HepG2 (cell line): ENCODE data around the gene DHX30. TPM values are rescaled to one million over a fixed set of nuclear protein-coding genes. Genes with fewer than 3 reads are reported as not detected.

Source experiments
- BCL3 ChIP-seq: sonication (generic); formaldehyde crosslinking; IDR thresholded peaks from 2 replicates; pipeline ENCODE4 v1.5.1; 2020; ENCODE audit warnings: mild to moderate bottlenecking, missing genetic modification reagents, moderate library complexity
- CHD4 ChIP-seq: fragments of 200-600 bp; sonication (generic); IDR thresholded peaks from 2 replicates; pipeline ENCODE4 v1.7.0; 2017; ENCODE audit warnings: mild to moderate bottlenecking, low read length, borderline replicate concordance
- DNMT3B ChIP-seq: conservative IDR thresholded peaks from 2 replicates; pipeline ENCODE4 v1.6.1; 2016; ENCODE audit warnings: missing biosample characterization, control low read depth
- FOXJ3 ChIP-seq: sonication (generic); formaldehyde crosslinking; IDR thresholded peaks from 2 replicates; pipeline ENCODE4 v1.4.0; 2020; ENCODE audit warnings: missing genetic modification reagents, mild to moderate bottlenecking, borderline replicate concordance
- FOXO1 ChIP-seq: sonication (generic); formaldehyde crosslinking; IDR thresholded peaks from 2 replicates; pipeline ENCODE4 v1.4.0; 2020; ENCODE audit warnings: missing genetic modification reagents
- HDAC2 ChIP-seq: sonication (generic); formaldehyde crosslinking; IDR thresholded peaks from 2 replicates; pipeline ENCODE4 v1.4.0; 2020; ENCODE audit warnings: missing genetic modification reagents
- HIVEP1 ChIP-seq: sonication (generic); formaldehyde crosslinking; IDR thresholded peaks from 2 replicates; pipeline ENCODE4 v1.4.0; 2020; ENCODE audit warnings: mild to moderate bottlenecking, missing genetic modification reagents
- MAFG ChIP-seq: sonication (generic); formaldehyde crosslinking; IDR thresholded peaks from 2 replicates; pipeline ENCODE4 v1.5.1; 2020; ENCODE audit warnings: mild to moderate bottlenecking, missing genetic modification reagents
- MAX ChIP-seq: IDR thresholded peaks from 2 replicates; pipeline ENCODE4 v1.6.1; 2012; ENCODE audit warnings: inconsistent platforms
- NR1H2 ChIP-seq: sonication (generic); formaldehyde crosslinking; IDR thresholded peaks from 2 replicates; pipeline ENCODE4 v1.8.1; 2022; ENCODE audit warnings: low read depth, missing genetic modification reagents, borderline replicate concordance
- NR2F1 ChIP-seq, 2 experiments: fragments of 450-650 bp in 1 of 2; formaldehyde crosslinking in 1 of 2; IDR thresholded peaks; 2 replicates each; pipeline versions ENCODE4 v1.5.0 to v1.6.1; 2016 to 2020; ENCODE audit warnings: mild to moderate bottlenecking in 1 of 2, missing compliant biosample characterization in 1 of 2, missing genetic modification reagents in 1 of 2, moderate library complexity in 1 of 2
- PCBP2 ChIP-seq: fragments of 200-400 bp; formaldehyde crosslinking; optimal IDR thresholded peaks from 2 replicates; pipeline ENCODE3; 2018; ENCODE audit warnings: low read length, low read depth; ENCODE audit not compliant: poor library complexity, severe bottlenecking
- SAFB2 ChIP-seq: sonication (generic); formaldehyde crosslinking; IDR thresholded peaks from 2 replicates; pipeline ENCODE4 v1.5.1; 2020; ENCODE audit warnings: missing genetic modification reagents, low read depth, mild to moderate bottlenecking, borderline replicate concordance
- TAF1 ChIP-seq: sonication (generic); formaldehyde crosslinking; IDR thresholded peaks from 2 replicates; pipeline ENCODE4 v1.4.0; 2020; ENCODE audit warnings: missing genetic modification reagents
- ZFP36L2 ChIP-seq: sonication (generic); formaldehyde crosslinking; IDR thresholded peaks from 2 replicates; pipeline ENCODE4 v1.4.0; 2020; ENCODE audit warnings: missing genetic modification reagents
- ZNF124 ChIP-seq: sonication (generic); formaldehyde crosslinking; IDR thresholded peaks from 2 replicates; pipeline ENCODE4 v1.4.0; 2020; ENCODE audit warnings: missing genetic modification reagents
- ZNF235 ChIP-seq: sonication (generic); formaldehyde crosslinking; IDR thresholded peaks from 2 replicates; pipeline ENCODE4 v1.8.1; 2023; ENCODE audit warnings: mild to moderate bottlenecking, missing genetic modification reagents, borderline replicate concordance
- ZNF335 ChIP-seq: sonication (generic); formaldehyde crosslinking; IDR thresholded peaks from 2 replicates; pipeline ENCODE4 v1.4.0; 2020; ENCODE audit warnings: missing genetic modification reagents
- ZNF44 ChIP-seq: sonication (generic); formaldehyde crosslinking; IDR thresholded peaks from 2 replicates; pipeline ENCODE4 v1.5.1; 2020; ENCODE audit warnings: mild to moderate bottlenecking, missing genetic modification reagents
- ZNF451 ChIP-seq: sonication (generic); formaldehyde crosslinking; IDR thresholded peaks from 2 replicates; pipeline ENCODE4 v1.5.0; 2020; ENCODE audit warnings: mild to moderate bottlenecking, missing genetic modification reagents
- ZNF530 ChIP-seq: sonication (generic); formaldehyde crosslinking; IDR thresholded peaks from 2 replicates; pipeline ENCODE4 v1.5.0; 2020; ENCODE audit warnings: low read depth, mild to moderate bottlenecking, missing genetic modification reagents
- ZNF644 ChIP-seq: IDR thresholded peaks from 2 replicates; pipeline ENCODE4 v1.6.1; 2016; ENCODE audit warnings: low read depth
- ZNF703 ChIP-seq: sonication (generic); formaldehyde crosslinking; IDR thresholded peaks from 2 replicates; pipeline ENCODE4 v1.5.1; 2020; ENCODE audit warnings: missing genetic modification reagents, mild to moderate bottlenecking, moderate library complexity, borderline replicate concordance
- ZNF775 ChIP-seq: sonication (generic); formaldehyde crosslinking; IDR thresholded peaks from 2 replicates; pipeline ENCODE4 v1.4.0; 2020; ENCODE audit warnings: missing genetic modification reagents, mild to moderate bottlenecking, moderate library complexity, borderline replicate concordance
- ZSCAN29 ChIP-seq: sonication (generic); formaldehyde crosslinking; conservative IDR thresholded peaks from 2 replicates; pipeline ENCODE4 v1.4.0; 2020; ENCODE audit warnings: mild to moderate bottlenecking, missing genetic modification reagents
- polyA plus RNA-seq, 8 experiments: library from polyadenylated mRNA; depleted of rRNA in 3 of 8; stranded (reverse) in 7 of 8; unstranded in 1 of 8; fragments of >200 nt; fragmentation: Illumina TruSeq in 4 of 8; extraction: Trizol in 4 of 8; gene quantifications; 2 replicates each; pipeline versions ENCODE4 v1.2.1 to v1.2.3, GENCODE V29; 2011 to 2016; ENCODE audit warnings: low read depth in 4 of 8, missing spikeins in 1 of 8, mixed read lengths in 1 of 8; ENCODE audit not compliant: insufficient read depth in 1 of 8
- total RNA-seq, 5 experiments: library from RNA; depleted of rRNA; stranded (reverse); fragments of >200 nt; fragmentation: Illumina TruSeq; extraction: Trizol; gene quantifications; 2 replicates each; pipeline ENCODE4 v1.2.3, GENCODE V29; 2016; ENCODE audit warnings: low read depth in 1 of 5
- TF ChIP-seq, protein P1 (sequence below): sonication (generic); formaldehyde crosslinking; IDR thresholded peaks from 2 replicates; pipeline ENCODE4 v1.4.0; 2020; ENCODE audit warnings: missing genetic modification reagents
- TF ChIP-seq, protein P2 (sequence below): sonication (generic); formaldehyde crosslinking; IDR thresholded peaks from 2 replicates; pipeline ENCODE4 v1.4.0; 2020; ENCODE audit warnings: mild to moderate bottlenecking, missing genetic modification reagents

DHX30 gene
- total and polyA plus RNA-seq, 2 of the 13 experiments (the other 11 are each of a cell fraction or from before 2014, with no cell fraction given): 30.6 to 59.4 TPM

DNA sequence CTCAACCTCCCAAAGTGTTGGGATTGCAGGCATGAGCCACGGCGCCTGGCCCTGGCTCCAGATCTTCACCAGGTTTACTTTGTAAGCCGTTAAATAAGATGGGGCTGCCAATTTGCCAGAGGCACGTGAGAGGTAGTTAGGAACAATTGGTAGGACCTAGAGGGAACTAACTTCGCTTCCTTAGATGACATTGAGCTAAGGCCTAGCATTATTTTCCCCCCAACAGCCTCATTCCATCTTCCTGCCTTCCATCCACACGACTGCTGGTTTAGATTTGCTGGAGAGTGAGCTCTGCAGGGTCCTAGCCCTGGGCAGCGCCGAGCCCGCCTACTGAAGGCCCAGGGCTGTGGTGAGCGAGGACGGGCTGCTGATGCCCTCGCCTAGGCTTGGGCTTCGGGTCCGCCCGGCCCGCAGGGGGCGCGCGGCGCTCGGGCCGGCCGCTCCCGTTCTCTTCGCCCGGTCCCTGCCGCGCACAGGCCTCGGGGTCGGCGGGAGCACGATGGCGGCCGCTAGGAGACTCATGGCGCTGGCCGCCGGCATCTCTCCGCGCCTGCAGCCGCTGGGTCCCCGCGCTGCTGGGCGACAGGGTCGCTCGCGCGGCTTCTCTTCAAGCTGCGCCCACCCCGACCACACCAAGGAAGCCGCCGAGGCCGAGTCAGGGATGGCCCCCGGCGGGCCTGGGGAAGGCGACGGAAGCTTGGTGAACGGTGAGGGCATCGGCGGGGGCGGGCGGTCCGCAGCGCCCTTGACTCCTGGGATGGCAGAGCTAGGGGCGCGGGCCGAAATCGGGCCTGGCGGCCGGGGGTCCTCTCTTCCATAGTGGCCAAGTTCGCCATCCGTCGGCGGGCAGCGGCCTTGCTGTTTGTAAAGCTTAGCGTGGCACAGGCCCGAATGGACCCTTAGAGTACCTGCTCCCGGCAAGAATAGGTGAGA is 21.9 kb downstream of the DHX30 start (continued):
- TF ChIP-seq ZSCAN29 (CRISPR knock-in tag): peak; percentile 56; the same call in 1 of the 2 replicates
- TF ChIP-seq ZNF775 (CRISPR knock-in tag): no peak
- TF ChIP-seq ZNF644 (CRISPR knock-in tag): no peak
- TF ChIP-seq SAFB2 (CRISPR knock-in tag): peak; percentile 78; the same call in 1 of the 2 replicates
- TF ChIP-seq DNMT3B (CRISPR knock-in tag): no peak
- TF ChIP-seq ZNF44 (CRISPR knock-in tag): no peak
- TF ChIP-seq ZNF530 (CRISPR knock-in tag): no peak
- TF ChIP-seq, protein P1, sequence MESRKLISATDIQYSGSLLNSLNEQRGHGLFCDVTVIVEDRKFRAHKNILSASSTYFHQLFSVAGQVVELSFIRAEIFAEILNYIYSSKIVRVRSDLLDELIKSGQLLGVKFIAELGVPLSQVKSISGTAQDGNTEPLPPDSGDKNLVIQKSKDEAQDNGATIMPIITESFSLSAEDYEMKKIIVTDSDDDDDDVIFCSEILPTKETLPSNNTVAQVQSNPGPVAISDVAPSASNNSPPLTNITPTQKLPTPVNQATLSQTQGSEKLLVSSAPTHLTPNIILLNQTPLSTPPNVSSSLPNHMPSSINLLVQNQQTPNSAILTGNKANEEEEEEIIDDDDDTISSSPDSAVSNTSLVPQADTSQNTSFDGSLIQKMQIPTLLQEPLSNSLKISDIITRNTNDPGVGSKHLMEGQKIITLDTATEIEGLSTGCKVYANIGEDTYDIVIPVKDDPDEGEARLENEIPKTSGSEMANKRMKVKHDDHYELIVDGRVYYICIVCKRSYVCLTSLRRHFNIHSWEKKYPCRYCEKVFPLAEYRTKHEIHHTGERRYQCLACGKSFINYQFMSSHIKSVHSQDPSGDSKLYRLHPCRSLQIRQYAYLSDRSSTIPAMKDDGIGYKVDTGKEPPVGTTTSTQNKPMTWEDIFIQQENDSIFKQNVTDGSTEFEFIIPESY: 0 out of 2 replicates have a peak, but pooled peaks have one; percentile 5
- TF ChIP-seq ZNF703 (CRISPR knock-in tag): peak; percentile 85; the same call in 1 of the 2 replicates
- peak; percentile 94 for TF ChIP-seq MAX
- no peak for TF ChIP-seq PCBP2
- 0 out of 2 replicates have a peak, but pooled peaks have one; percentile 38 for TF ChIP-seq FOXO1 (CRISPR knock-in tag)
- no peak for TF ChIP-seq ZFP36L2 (CRISPR knock-in tag)
- 0 out of 2 replicates have a peak, but pooled peaks have one; percentile 38 for TF ChIP-seq NR1H2 (CRISPR knock-in tag)
- peak; percentile 91; the same call in 1 of the 2 replicates for TF ChIP-seq ZNF235 (CRISPR knock-in tag)
- TF ChIP-seq TAF1: peak; percentile 97
- TF ChIP-seq BCL3: peak; percentile 79
- TF ChIP-seq NR2F1 (CRISPR knock-in tag; IDR thresholded peaks at IDR 0.05): peak; percentile 8 to 51; a peak in 1 of 4 replicates
- TF ChIP-seq HDAC2 (CRISPR knock-in tag): no peak
- TF ChIP-seq ZNF451 (CRISPR knock-in tag): peak; percentile 81
- TF ChIP-seq, protein P2, sequence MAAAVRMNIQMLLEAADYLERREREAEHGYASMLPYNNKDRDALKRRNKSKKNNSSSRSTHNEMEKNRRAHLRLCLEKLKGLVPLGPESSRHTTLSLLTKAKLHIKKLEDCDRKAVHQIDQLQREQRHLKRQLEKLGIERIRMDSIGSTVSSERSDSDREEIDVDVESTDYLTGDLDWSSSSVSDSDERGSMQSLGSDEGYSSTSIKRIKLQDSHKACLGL (CRISPR knock-in tag): peak; percentile 91
- TF ChIP-seq HIVEP1 (CRISPR knock-in tag): peak; percentile 71; the same call in 1 of the 2 replicates
- no peak for TF ChIP-seq ZNF124
- no peak for TF ChIP-seq ZNF335 (CRISPR knock-in tag)
- TF ChIP-seq FOXJ3 (CRISPR knock-in tag): no peak
- TF ChIP-seq CHD4: no peak
- TF ChIP-seq MAFG (CRISPR knock-in tag): no peak
